Sigmoid colon (tissue), 4 donors: Measurements from ENCODE around the gene HVCN1.
"Not testable (repeated sequence)": the region's sequence is repeated elsewhere in the genome, so short reads cannot be mapped to it uniquely, and the experiment has no call there.

Experiments
- POLR2A ChIP-seq, 2 donors: fragments of 450-650 bp; IDR thresholded peaks; one replicate each; pipeline ENCODE4 v1.6.1; 2016; ENCODE audit warnings: antibody characterized with exemption in 2 of 2, mild to moderate bottlenecking in 2 of 2, moderate library complexity in 2 of 2
- POLR2AphosphoS5 ChIP-seq, 4 donors: sonication (generic); formaldehyde crosslinking; IDR thresholded peaks; one replicate each; pipeline ENCODE4 v1.6.1; 2017; ENCODE audit warnings: antibody characterized with exemption in 4 of 4

- not testable (repeated sequence) for TF ChIP-seq POLR2AphosphoS5, POLR2A (IDR thresholded peaks at IDR 0.05)
Measured at GRCh38 chr12:110654238-110654637, 34.7 kb downstream of the HVCN1 start.
